Type B pancreatic cell (in vitro differentiated cells): Measurements from ENCODE around the gene ANGPTL1. TPM values are rescaled to one million over a fixed set of nuclear protein-coding genes. Genes with fewer than 3 reads are reported as not detected.

ENCODE experiments used
- DNase-seq: peaks from one replicate; pipeline ENCODE4 v3.0.0; 2021; ENCODE audit warnings: mixed read lengths; ENCODE audit not compliant: unreplicated experiment; ENCODE audit errors: extremely low spot score
- H3K27ac Mint-ChIP-seq: 2 replicates; pipeline ENCODE4 v1.8.0; 2021; ENCODE audit warnings: mild to moderate bottlenecking, mixed read lengths
- H3K27me3 Mint-ChIP-seq: 2 replicates; pipeline ENCODE4 v1.8.0; 2021; ENCODE audit warnings: mixed read lengths
- H3K36me3 Mint-ChIP-seq: 2 replicates; pipeline ENCODE4 v1.8.0; 2021; ENCODE audit warnings: mixed read lengths
- H3K4me1 Mint-ChIP-seq: one replicate; pipeline ENCODE4 v1.8.0; 2021; ENCODE audit warnings: mixed read lengths; ENCODE audit not compliant: unreplicated experiment
- H3K4me3 Mint-ChIP-seq: 2 replicates; pipeline ENCODE4 v1.8.0; 2021; ENCODE audit warnings: mild to moderate bottlenecking, mixed read lengths
- H3K9me3 Mint-ChIP-seq: 2 replicates; pipeline ENCODE4 v1.8.0; 2021; ENCODE audit warnings: mixed read lengths
- total RNA-seq: library from RNA; stranded (reverse); gene quantifications from 2 replicates; pipeline ENCODE4 v1.2.1, GENCODE V29; 2021; ENCODE audit warnings: low replicate concordance
- TF ChIP-seq, protein P1 (sequence below): fragments of 200-600 bp; sonication (generic); conservative IDR thresholded peaks from 2 replicates; pipeline ENCODE4 v1.5.0; 2021; ENCODE audit warnings: antibody characterized with exemption, mild to moderate bottlenecking

The ANGPTL1 gene
- total RNA-seq, 1 donor from 2014 or later = 17.9 TPM

DNA sequence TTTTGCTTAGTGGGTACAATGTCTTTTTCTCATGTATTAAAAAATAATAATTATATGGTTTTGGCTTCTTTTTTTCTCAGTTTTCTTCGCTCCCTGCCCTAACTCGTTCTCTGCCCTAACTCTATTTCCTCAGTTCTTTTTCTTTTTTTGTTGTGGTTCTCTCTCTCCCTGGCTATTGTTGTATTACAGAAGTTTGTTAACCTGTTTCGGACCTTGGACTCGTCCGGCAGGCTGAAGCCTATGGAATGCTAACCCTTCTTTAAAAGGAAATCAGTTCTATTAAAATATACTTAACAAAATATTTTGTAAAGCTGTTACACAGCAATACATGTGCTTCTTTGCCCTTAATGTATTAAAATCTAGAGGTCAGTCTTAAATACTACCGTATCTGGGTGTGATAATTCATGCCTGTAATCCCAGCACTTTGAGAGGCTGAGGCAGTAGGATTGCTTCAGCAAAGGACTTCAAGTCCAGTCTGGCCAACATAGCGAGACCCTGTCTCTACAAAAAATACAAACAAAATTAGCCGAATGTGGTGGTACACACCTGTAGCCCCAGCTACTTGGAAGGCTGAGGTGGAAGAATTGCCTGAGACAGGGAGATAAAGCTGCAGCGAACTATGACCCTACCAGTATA is 64.1 kb downstream of the ANGPTL1 start:
- Mint-ChIP-seq H3K4me1 (no peaks in the 10 kb centered on the region), H3K27me3 (no peaks in the 10 kb centered on the region), H3K27ac (no peak overlapping the region), H3K4me3 (no peak overlapping the region), H3K36me3 (peaks cover 16% of the 10 kb centered on the region), H3K9me3 (no peaks in the 10 kb centered on the region)
- no peak for DNase-seq
- TF ChIP-seq, protein P1, sequence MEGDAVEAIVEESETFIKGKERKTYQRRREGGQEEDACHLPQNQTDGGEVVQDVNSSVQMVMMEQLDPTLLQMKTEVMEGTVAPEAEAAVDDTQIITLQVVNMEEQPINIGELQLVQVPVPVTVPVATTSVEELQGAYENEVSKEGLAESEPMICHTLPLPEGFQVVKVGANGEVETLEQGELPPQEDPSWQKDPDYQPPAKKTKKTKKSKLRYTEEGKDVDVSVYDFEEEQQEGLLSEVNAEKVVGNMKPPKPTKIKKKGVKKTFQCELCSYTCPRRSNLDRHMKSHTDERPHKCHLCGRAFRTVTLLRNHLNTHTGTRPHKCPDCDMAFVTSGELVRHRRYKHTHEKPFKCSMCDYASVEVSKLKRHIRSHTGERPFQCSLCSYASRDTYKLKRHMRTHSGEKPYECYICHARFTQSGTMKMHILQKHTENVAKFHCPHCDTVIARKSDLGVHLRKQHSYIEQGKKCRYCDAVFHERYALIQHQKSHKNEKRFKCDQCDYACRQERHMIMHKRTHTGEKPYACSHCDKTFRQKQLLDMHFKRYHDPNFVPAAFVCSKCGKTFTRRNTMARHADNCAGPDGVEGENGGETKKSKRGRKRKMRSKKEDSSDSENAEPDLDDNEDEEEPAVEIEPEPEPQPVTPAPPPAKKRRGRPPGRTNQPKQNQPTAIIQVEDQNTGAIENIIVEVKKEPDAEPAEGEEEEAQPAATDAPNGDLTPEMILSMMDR = no peak

DNA sequence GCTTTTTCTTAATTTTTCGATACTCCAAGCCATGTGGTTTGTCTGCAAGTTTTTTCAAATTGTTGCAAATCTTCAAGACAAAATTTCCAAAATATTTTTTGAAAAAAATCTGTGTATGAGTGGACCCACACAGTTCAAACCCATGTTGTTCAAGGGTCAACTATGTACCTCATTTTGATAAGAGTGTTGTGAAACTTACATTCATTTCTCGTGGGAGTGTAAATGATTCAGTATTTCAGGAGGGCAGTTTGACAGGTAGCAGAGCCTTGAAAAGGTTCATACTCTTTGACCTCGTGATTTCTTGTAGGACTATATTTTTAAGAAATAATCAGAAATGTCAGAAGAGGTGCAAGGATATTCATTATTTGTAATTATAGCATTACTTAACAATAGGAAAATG is 68.0 kb downstream of the ANGPTL1 start:
- Mint-ChIP-seq H3K4me3 (no peak overlapping the region), H3K9me3 (peaks cover 7% of the 10 kb centered on the region), H3K27me3 (no peaks in the 10 kb centered on the region), H3K4me1 (no peaks in the 10 kb centered on the region), H3K36me3 (peaks cover 35% of the 10 kb centered on the region), H3K27ac (no peak overlapping the region)
- no peak for DNase-seq
- TF ChIP-seq, protein P1 = no peak

Other genes starting within 250 kb of the ANGPTL1 start
- gene RALGPS2, start 145.8 kb downstream of the ANGPTL1 start, total RNA-seq = 47.2 and 47.8 TPM in 2 replicates
- 40.1 and 41.0 TPM in 2 replicates for gene FAM20B, start 154.8 kb upstream of the ANGPTL1 start, total RNA-seq
- 21.7 and 23.2 TPM in 2 replicates for gene TOR3A, start 211.0 kb upstream of the ANGPTL1 start, total RNA-seq